IPS DF 6.9 (cell line): Measurements from ENCODE around the gene KCNJ4.

Experiments used
- DNase-seq: peaks from one replicate; pipeline ENCODE4 v3.0.0-alpha.2; 2013; ENCODE audit warnings: low read depth, low spot score
- H3K27ac ChIP-seq: one replicate; pipeline ENCODE4 v1.5.1; 2013; ENCODE audit warnings: low read length, control low read depth
- H3K27me3 ChIP-seq: 2 replicates; pipeline ENCODE4 v1.6.1; 2013; ENCODE audit warnings: mild to moderate bottlenecking, low read length; ENCODE audit not compliant: control insufficient read depth, insufficient read depth
- H3K36me3 ChIP-seq: 2 replicates; pipeline ENCODE4 v1.6.1; 2013; ENCODE audit warnings: low read length; ENCODE audit not compliant: control insufficient read depth, insufficient read depth
- H3K4me1 ChIP-seq: 2 replicates; pipeline ENCODE4 v1.6.1; 2013; ENCODE audit warnings: low read length; ENCODE audit not compliant: control insufficient read depth, insufficient read depth
- H3K4me3 ChIP-seq: 2 replicates; pipeline ENCODE4 v1.5.1; 2013; ENCODE audit warnings: mild to moderate bottlenecking, low read length
- H3K9me3 ChIP-seq: 2 replicates; pipeline ENCODE4 v1.6.1; 2013; ENCODE audit warnings: low read length, inconsistent platforms; ENCODE audit not compliant: control insufficient read depth, insufficient read depth
- WGBS: extraction: QIAGEN DNeasy Blood & Tissue Kit; methylation state at CpG from one replicate; pipeline ENCODE4 v1.1.7; 2013; ENCODE audit warnings: mixed read lengths, missing lambda C conversion rate; ENCODE audit not compliant: insufficient read length, insufficient coverage; 5-methylcytosine and 5-hydroxymethylcytosine counted together

The KCNJ4 gene

GRCh38 chr22:38452373-38453065 lies 2.5 kb downstream of the KCNJ4 start:
- Histone ChIP-seq H3K4me1 (no peaks in the 10 kb centered on the region; the same call in 1 of the 2 replicates), H3K36me3 (no peaks in the 10 kb centered on the region; the same call in 1 of the 2 replicates), H3K9me3 (no peaks in the 10 kb centered on the region), H3K27ac (no peak overlapping the region), H3K27me3 (peaks cover 15% of the 10 kb centered on the region), H3K4me3 (no peak overlapping the region)
- WGBS: no CpG with 5 or more reads among the region's 25 CpGs
- no peak for DNase-seq

GRCh38 chr22:38451864-38452263 lies 3.1 kb downstream of the KCNJ4 start:
- no peak for DNase-seq
- no peak overlapping the region for H3K4me3 ChIP-seq
- H3K4me1 ChIP-seq: no peaks in the 10 kb centered on the region; the same call in 1 of the 2 replicates
- no peak overlapping the region for H3K27ac ChIP-seq
- peaks cover 15% of the 10 kb centered on the region for H3K27me3 ChIP-seq
- H3K36me3 ChIP-seq: no peaks in the 10 kb centered on the region; the same call in 1 of the 2 replicates
- no CpG with 5 or more reads among the region's 4 CpGs for WGBS
- no peaks in the 10 kb centered on the region for H3K9me3 ChIP-seq

GRCh38 chr22:38451404-38451803 lies 3.6 kb downstream of the KCNJ4 start:
- no peaks in the 10 kb centered on the region; the same call in 1 of the 2 replicates for H3K4me1 ChIP-seq
- no peaks in the 10 kb centered on the region; the same call in 1 of the 2 replicates for H3K36me3 ChIP-seq
- DNase-seq: no peak
- peaks cover 14% of the 10 kb centered on the region for H3K27me3 ChIP-seq
- H3K9me3 ChIP-seq: no peaks in the 10 kb centered on the region
- no CpG with 5 or more reads among the region's 2 CpGs for WGBS
- H3K4me3 ChIP-seq: no peak overlapping the region
- no peak overlapping the region for H3K27ac ChIP-seq

- H3K27me3 ChIP-seq: peaks cover 14% of the 10 kb centered on the region
- H3K4me3 ChIP-seq: no peak overlapping the region
Observed at GRCh38 chr22:38450234-38450797, 4.7 kb downstream of the KCNJ4 start.

GRCh38 chr22:38449776-38450175 lies 5.2 kb downstream of the KCNJ4 start:
- Histone ChIP-seq H3K36me3 (no peaks in the 10 kb centered on the region; the same call in 1 of the 2 replicates), H3K9me3 (no peaks in the 10 kb centered on the region), H3K4me1 (no peaks in the 10 kb centered on the region; the same call in 1 of the 2 replicates), H3K27me3 (peaks cover 14% of the 10 kb centered on the region), H3K4me3 (no peak overlapping the region), H3K27ac (no peak overlapping the region)
- DNase-seq: no peak
- WGBS: no CpG with 5 or more reads among the region's 18 CpGs

More at GRCh38 chr22:38450234-38450797, 4.7 kb downstream of the KCNJ4 start:
- Histone ChIP-seq H3K4me1 (no peaks in the 10 kb centered on the region; the same call in 1 of the 2 replicates), H3K27ac (no peak overlapping the region), H3K36me3 (no peaks in the 10 kb centered on the region; the same call in 1 of the 2 replicates), H3K9me3 (no peaks in the 10 kb centered on the region)
- no peak for DNase-seq
- no CpG with 5 or more reads among the region's 11 CpGs for WGBS

- peaks cover 9% of the 10 kb centered on the region for H3K27me3 ChIP-seq
- H3K27ac ChIP-seq: no peak overlapping the region
- no peak overlapping the region for H3K4me3 ChIP-seq
- H3K36me3 ChIP-seq: no peaks in the 10 kb centered on the region
- H3K4me1 ChIP-seq: no peaks in the 10 kb centered on the region; the same call in 1 of the 2 replicates
- no peak for DNase-seq
- no peaks in the 10 kb centered on the region for H3K9me3 ChIP-seq
- no CpG with 5 or more reads among the region's 14 CpGs for WGBS
Observed at GRCh38 chr22:38448945-38449745, 5.9 kb downstream of the KCNJ4 start.

- Histone ChIP-seq H3K27me3 (no peaks in the 10 kb centered on the region), H3K36me3 (no peaks in the 10 kb centered on the region), H3K4me1 (no peaks in the 10 kb centered on the region; the same call in 1 of the 2 replicates), H3K4me3 (no peak overlapping the region), H3K27ac (no peak overlapping the region), H3K9me3 (no peaks in the 10 kb centered on the region)
- no CpG with 5 or more reads among the region's 9 CpGs for WGBS
- DNase-seq: no peak
Observed at GRCh38 chr22:38446018-38446601, 8.9 kb downstream of the KCNJ4 start.

GRCh38 chr22:38444783-38445182 lies 10.2 kb downstream of the KCNJ4 start:
- no peak for DNase-seq
- Histone ChIP-seq H3K27ac (no peak overlapping the region), H3K4me3 (no peak overlapping the region), H3K9me3 (no peaks in the 10 kb centered on the region), H3K4me1 (no peaks in the 10 kb centered on the region; the same call in 1 of the 2 replicates), H3K36me3 (no peaks in the 10 kb centered on the region), H3K27me3 (no peaks in the 10 kb centered on the region)
- no CpG with 5 or more reads among the region's 10 CpGs for WGBS

- Histone ChIP-seq H3K4me3 (no peak overlapping the region), H3K4me1 (no peaks in the 10 kb centered on the region; the same call in 1 of the 2 replicates), H3K9me3 (no peaks in the 10 kb centered on the region), H3K36me3 (no peaks in the 10 kb centered on the region), H3K27ac (no peak overlapping the region), H3K27me3 (no peaks in the 10 kb centered on the region)
- no CpG with 5 or more reads among the region's 21 CpGs for WGBS
- DNase-seq: no peak
Observed at GRCh38 chr22:38443628-38444521, 11.1 kb downstream of the KCNJ4 start.
